ENCODE measurements around the gene XPO6.

GRCh38 chr16:28255838-28256237 lies 44.1 kb upstream of the XPO6 start:
- TF ChIP-seq CTCF (IDR thresholded peaks at IDR 0.05) (no peak), POLR2A (IDR thresholded peaks at IDR 0.05) (no peak)
